GM19238 (cell line): Measurements from ENCODE around the gene PEX1.
"Not testable (repeated sequence)": the region's sequence is repeated elsewhere in the genome, so short reads cannot be mapped to it uniquely, and the experiment has no call there.

ENCODE experiments used
- DNase-seq: peaks from one replicate; pipeline ENCODE4 v3.0.0; 2011; ENCODE audit warnings: low spot score; ENCODE audit not compliant: insufficient read length

Gene PEX1

DNA sequence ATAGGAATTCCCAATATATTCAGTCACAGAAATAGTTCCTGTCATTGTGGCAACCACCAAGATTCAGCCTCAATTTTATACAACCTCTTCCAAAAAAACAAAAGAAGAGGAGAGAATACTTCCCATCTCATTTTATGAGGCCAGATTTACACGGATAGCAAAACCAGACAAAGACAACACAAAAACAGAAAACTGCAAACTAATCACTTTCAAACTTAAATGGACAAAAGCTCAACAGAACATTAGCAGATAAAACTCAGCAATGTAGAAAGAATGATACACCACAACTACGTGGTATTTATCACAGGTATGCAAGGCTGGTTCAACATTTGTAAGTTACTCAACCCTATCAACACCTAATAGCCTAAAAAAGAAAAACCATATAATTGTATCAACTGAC, 22.0 kb downstream of the PEX1 start:
- DNase-seq, result no peak

- no peak for DNase-seq
Observed at GRCh38 chr7:92504563-92504962, 23.8 kb downstream of the PEX1 start.

- DNase-seq, result no peak
Observed at GRCh38 chr7:92503767-92504166, 24.6 kb downstream of the PEX1 start.

DNA sequence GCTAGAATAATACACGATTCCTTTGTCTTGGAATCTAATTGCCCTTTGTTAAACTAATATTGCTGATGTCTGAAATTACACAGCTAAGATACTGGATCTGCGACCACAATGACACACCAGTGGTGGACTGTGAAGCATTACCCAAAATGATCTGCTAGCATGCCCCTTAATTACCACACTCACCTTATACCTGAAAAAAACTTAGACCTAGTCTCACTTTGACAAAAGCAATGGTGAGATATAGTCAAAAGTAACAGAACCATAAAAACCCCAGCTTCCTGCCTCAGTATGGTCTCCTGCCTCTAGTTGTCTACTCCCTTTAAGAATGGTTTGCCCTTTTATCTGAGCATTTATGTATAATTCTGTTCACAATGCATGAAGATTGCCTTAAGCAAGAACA, 29.8 kb downstream of the PEX1 start:
- no peak for DNase-seq

GRCh38 chr7:92496876-92497275, 31.4 kb downstream of the PEX1 start:
- no peak for DNase-seq

DNA sequence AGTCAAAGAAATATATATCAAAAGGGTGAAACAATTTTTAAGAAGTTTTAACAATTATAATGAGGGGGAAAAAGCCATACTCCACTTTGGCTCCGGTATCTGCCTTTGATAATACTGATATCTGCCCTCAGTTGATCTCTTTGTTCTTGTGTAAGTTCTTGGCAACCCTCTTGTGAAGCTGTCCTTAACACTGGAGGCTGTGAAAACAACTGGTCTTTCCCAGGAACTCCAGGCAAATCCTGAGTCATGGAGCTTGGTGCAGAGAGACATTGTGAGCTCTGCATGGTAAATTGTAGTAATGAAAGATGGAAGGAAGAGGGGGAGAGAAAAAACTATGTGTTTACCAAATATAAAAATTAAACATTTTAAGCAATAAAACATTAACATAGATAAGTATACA, 38.7 kb downstream of the PEX1 start:
- no peak for DNase-seq

- DNase-seq, result no peak
Observed at GRCh38 chr7:92487804-92488203, 40.5 kb downstream of the PEX1 start.

- no peak for DNase-seq
Observed at GRCh38 chr7:92485974-92486373, 42.3 kb downstream of the PEX1 start.

DNA sequence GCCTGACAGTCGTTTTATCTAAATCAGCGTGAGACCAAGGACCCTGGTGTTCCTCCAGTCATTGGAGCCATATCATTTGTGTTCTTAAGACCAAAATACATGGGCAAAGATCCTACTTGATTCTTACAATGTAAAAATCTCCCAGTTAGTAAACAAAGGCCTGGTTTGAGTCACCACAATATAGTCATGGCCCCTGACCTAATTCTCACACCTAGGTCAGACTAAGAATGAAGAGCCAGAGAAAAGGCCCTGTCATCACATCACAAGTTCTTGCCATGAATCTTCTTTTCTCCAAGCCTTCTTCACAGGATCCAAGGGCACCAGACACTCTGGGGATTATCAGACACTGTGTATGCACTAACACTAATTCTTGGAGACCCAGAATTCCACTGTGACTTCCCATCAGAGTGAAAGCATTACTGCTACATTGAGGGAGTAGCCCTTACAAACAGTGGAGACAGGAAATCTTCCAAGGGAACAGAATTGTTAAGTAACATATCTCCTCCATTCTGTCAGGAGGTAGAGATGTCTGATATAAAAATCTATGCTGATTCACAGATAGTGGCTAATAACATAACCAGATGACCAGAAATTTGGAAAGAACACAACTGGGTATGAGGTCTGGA, 42.9 kb downstream of the PEX1 start:
- no peak for DNase-seq

DNA sequence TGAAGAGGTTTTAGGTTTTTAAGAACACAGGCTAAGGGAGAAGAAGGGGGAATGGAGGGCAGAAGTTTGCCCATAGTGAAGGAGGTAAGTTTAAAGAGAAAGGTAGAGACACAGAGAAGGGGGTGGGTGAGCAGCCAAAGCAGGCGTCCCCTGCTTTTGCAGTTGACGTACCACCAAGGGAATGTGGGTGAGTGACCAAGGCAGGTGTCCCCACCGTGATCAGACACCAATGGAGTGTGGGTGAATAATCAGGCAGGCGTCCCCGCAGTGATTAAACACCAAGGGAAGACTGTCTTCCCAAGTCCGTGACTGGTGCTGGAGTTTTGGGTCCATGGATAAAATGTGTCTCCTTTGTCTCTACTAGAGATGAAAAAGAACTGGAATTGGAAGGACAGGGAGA, 44.1 kb downstream of the PEX1 start:
- not testable (repeated sequence) for DNase-seq

DNA sequence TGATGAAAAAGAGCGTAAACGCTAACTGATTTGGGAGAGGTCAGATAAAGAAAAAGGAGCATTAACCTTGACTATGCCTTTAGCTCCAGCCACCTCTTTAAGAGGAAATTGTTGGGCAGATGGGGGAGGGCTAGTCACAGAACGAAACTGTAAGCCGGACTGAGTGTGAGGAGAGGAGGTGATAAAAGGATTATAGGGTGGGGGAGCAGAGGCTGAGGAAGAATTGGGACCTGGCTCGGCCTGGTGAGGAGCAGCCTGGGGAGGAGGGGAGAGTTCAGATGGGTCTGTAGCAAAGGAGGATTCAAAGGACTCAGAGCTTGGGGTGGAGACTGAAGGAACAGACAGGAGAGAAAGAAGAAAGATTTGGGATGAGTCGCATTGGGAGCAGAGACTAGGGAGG, 44.7 kb downstream of the PEX1 start:
- not testable (repeated sequence) for DNase-seq

DNA sequence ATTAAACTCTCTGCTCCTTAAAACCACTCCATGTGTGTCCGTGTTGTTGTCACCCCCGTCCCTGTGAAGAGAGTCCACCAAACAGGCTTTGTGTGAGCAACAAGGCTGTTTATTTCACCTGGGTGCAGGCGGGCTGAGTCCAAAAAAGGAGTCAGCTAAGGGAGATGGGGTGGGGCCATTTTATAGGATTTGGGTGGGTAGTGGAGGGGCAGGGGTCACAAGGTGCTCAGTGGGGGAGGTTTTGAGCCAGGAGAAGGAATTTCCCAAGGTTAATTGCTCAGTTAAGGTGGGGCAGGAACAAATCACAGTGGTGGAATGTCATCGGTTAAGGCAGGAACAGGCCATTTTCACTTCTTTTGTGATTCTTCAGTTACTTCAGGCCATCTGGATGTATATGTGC, 49.2 kb downstream of the PEX1 start:
- DNase-seq, result not testable (repeated sequence)

DNA sequence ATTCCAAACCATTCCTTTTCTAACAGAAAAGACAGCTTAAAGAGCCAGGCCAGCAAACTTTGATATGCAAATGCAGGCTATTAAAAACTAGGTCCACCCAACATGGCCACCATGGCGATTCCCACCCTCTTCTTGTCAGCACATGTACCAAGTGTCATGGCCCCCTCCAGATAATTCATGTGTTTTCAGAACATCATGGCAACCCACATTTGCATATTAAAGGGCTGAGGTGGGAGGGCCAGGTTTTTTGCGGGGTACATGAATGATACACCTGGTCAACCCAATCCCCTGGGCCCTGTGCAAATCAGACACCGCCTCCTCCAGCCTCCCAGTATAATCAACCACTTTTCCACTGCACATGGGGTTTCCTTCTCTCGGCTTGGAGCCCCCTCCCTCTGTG, 49.6 kb downstream of the PEX1 start:
- DNase-seq, result no peak

DNA sequence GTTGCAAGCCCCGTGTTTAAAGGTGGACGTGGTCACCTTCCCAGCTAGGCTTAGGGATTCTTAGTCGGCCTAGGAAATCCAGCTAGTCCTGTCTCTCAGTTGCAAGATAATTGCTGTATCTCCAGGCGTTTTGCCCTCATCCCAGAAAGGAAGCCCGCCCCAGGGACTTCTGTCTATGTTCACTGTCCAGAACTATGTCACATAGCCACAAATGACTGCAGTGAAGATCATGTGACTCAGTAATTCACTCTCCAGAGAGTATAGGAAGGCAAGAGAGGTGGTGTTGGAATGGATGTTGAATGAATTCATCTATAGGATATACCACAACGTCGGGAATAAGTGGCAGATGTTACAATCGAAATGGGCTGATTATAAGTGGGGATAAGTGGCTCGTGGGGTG, 50.2 kb downstream of the PEX1 start:
- no peak for DNase-seq

DNA sequence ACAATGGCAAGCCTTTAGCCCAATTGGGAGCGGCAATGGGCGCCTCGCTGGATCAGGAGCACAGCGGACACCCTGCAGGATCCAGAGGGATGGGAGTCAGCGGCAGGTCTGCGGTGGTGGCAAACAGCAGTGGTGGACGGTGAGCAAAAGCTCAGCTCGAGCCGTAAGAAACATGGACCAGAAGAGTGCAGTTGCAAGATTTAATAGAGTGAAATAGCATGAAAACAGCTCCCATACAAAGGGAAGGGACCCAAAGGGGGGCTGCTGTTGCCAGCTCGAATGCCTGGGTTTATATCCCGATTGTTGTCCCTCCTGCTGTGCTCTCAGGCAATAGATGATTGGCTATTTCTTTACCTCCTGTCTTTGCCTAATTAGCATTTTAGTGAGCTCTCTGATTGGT, 50.6 kb downstream of the PEX1 start, which contains the start of gene ERVW-1:
TSS of gene ERVW-1 (minus strand) at position 266 of the 400 bp plus-strand sequence. CDS start 7,565 bp downstream, outside the sequence.
- not testable (repeated sequence) for DNase-seq

DNA sequence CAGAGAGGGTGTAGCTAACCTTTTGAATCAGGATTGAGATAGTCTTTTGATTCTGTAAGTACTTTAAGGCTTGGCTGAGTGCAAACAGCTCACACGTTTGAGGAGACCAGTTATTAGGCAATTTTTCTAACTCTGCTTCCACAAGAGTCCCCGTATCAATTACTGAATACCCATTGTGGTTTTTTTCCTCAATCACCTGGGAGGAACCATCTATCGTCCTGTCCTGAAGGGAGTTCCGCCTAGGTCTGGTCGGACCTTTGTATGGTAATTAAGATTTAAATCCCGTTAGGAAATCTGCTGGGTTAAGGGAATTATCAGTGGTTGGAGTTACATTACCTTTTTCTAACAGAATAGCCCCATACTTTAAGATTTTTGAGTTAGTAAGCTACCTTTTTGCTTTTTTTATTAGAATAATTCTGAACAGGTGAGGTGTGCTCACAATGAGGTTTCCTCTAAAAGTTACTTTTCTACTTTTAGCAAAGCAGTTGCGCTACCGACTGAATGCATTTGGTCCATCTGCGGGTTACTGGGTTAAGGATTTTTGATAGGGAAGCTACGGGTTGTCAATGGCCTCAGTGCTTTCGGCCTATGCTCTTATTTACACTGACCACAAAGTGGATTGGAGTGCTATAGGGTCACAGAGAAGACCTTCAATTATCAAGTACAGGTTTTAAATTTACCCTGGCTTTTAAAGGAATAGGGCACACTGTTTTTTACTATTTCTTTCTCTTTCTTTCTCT, 52.3 kb downstream of the PEX1 start:
- not testable (repeated sequence) for DNase-seq

GRCh38 chr7:92475261-92475770, 53.0 kb downstream of the PEX1 start:
- DNase-seq, result not testable (repeated sequence)

- not testable (repeated sequence) for DNase-seq
Observed at GRCh38 chr7:92473989-92474388, 54.3 kb downstream of the PEX1 start.

DNA sequence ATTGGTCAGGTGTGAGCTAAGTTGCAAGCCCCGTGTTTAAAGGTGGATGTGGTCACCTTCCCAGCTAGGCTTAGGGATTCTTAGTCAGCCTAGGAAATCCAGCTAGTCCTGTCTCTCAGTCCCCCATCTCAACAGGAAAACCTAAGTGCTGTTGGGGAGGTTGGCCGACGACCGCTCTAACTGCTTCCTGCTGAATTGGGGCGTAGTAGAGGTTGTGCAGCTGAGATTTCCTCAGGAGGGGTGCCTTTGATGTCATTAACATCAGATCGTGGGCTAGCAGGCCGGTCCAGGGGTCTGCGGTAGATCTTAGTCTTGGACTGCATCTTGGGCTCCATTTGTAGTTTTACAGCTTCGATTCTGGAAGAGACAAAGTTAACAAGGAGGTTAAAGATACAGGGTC, 59.7 kb downstream of the PEX1 start:
- not testable (repeated sequence) for DNase-seq

GRCh38 chr7:92466682-92467081, 61.6 kb downstream of the PEX1 start:
- no peak for DNase-seq

GRCh38 chr7:92464515-92464914, 63.8 kb downstream of the PEX1 start:
- DNase-seq, result no peak

DNA sequence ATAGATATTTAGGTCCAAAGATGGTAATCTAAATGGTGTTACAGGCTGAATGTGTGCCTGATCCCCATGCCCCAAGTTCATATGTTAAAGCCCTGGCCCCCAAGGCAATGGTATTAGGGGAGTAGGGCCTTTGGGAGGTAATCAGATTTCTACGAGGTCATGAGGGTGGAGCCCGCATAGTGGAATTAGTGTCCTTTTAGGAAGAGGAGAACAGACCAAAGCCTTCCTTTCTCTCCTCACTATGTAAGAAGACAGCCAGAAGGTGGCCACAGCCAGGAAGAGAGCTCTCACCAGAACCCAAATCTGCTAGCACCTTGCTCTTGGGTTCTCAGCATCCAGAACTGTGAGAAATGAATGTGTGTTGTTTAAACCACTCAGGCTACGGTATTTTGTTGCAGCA, 65.8 kb downstream of the PEX1 start:
- DNase-seq, result no peak
